GM23338 (cell line): Measurements from ENCODE around the gene TRIP10. TPM values are rescaled to one million over a fixed set of nuclear protein-coding genes. Genes with fewer than 3 reads are reported as not detected.

Experiments used
- ATAC-seq: fragments of 200-7000 bp; cut with Tn5 transposase; 3 replicates; pipeline ENCODE4 v1.9.1; 2020
- DNase-seq: peaks from one replicate; pipeline ENCODE4 v3.0.0-alpha.2; 2015; ENCODE audit warnings: low spot score
- H2AFZ ChIP-seq: fragments of 200-600 bp; sonication (generic); 2 replicates; pipeline ENCODE4 v1.8.0; 2016; ENCODE audit warnings: antibody characterized with exemption, mild to moderate bottlenecking, moderate library complexity
- H3F3A ChIP-seq: fragments of 200-600 bp; sonication (generic); replicated peaks from 2 replicates; pipeline ENCODE4 v1.8.0; 2017; ENCODE audit warnings: antibody characterized with exemption, mixed run types, low read depth
- H3K27ac ChIP-seq: fragments of 200-600 bp; sonication (generic); 2 replicates; pipeline ENCODE4 v1.6.1; 2016; ENCODE audit warnings: low read depth
- H3K27me3 ChIP-seq: fragments of 200-600 bp; sonication (generic); 2 replicates; pipeline ENCODE4 v1.8.0; 2016; ENCODE audit warnings: mild to moderate bottlenecking, mixed run types, moderate library complexity; ENCODE audit not compliant: insufficient read depth
- H3K36me3 ChIP-seq: fragments of 200-600 bp; sonication (generic); 2 replicates; pipeline ENCODE4 v1.8.0; 2016; ENCODE audit warnings: mild to moderate bottlenecking; ENCODE audit not compliant: insufficient read depth
- H3K4me1 ChIP-seq: fragments of 200-600 bp; sonication (generic); 2 replicates; pipeline ENCODE4 v1.8.0; 2016; ENCODE audit warnings: mild to moderate bottlenecking, moderate library complexity; ENCODE audit not compliant: insufficient read depth
- H3K4me2 ChIP-seq: fragments of 200-600 bp; sonication (generic); 2 replicates; pipeline ENCODE4 v1.7.1; 2017; ENCODE audit warnings: mixed run types
- H3K4me3 ChIP-seq: fragments of 200-600 bp; sonication (generic); 2 replicates; pipeline ENCODE4 v1.6.1; 2016; ENCODE audit warnings: mixed run types
- H3K79me2 ChIP-seq: fragments of 200-600 bp; sonication (generic); replicated peaks from 2 replicates; pipeline ENCODE4 v1.8.0; 2017; ENCODE audit warnings: mild to moderate bottlenecking; ENCODE audit not compliant: insufficient read depth
- H3K9me2 ChIP-seq: fragments of 200-600 bp; sonication (generic); 2 replicates; pipeline ENCODE4 v1.8.0; 2017; ENCODE audit not compliant: insufficient read depth
- H4K20me1 ChIP-seq: fragments of 200-600 bp; sonication (generic); replicated peaks from 2 replicates; pipeline ENCODE4 v1.8.0; 2017; ENCODE audit warnings: mild to moderate bottlenecking; ENCODE audit not compliant: insufficient read depth
- H3K27ac Mint-ChIP-seq: 2 replicates; pipeline ENCODE4 v1.8.0; 2020; ENCODE audit warnings: inconsistent platforms, mild to moderate bottlenecking, moderate library complexity, mixed read lengths
- H3K27me3 Mint-ChIP-seq: 3 replicates; pipeline ENCODE4 v1.8.0; 2022; ENCODE audit warnings: low read depth, mild to moderate bottlenecking, moderate library complexity, mixed read lengths, inconsistent platforms; ENCODE audit not compliant: insufficient read depth, poor library complexity
- H3K36me3 Mint-ChIP-seq: 3 replicates; pipeline ENCODE4 v1.8.0; 2021; ENCODE audit warnings: low read depth, mild to moderate bottlenecking, inconsistent platforms, moderate library complexity, mixed read lengths
- H3K4me1 Mint-ChIP-seq: 3 replicates; pipeline ENCODE4 v1.8.0; 2020; ENCODE audit warnings: mild to moderate bottlenecking, inconsistent platforms, mixed read lengths
- H3K4me3 Mint-ChIP-seq: 3 replicates; pipeline ENCODE4 v1.8.0; 2021; ENCODE audit warnings: moderate library complexity, mild to moderate bottlenecking, inconsistent platforms, mixed read lengths
- H3K9me3 Mint-ChIP-seq: 3 replicates; pipeline ENCODE4 v1.8.0; 2020; ENCODE audit warnings: moderate library complexity, mild to moderate bottlenecking, inconsistent platforms, mixed read lengths
- CREB1 ChIP-seq: fragments of 250-450 bp; sonication (Bioruptor Pico); IDR thresholded peaks from 2 replicates; pipeline ENCODE4 v1.5.0; 2020; ENCODE audit warnings: low read depth, mild to moderate bottlenecking, moderate library complexity
- EZH2 ChIP-seq: fragments of 200-600 bp; sonication (generic); IDR thresholded peaks from one replicate; pipeline ENCODE4 v1.8.0; 2017; ENCODE audit warnings: antibody characterized with exemption, mild to moderate bottlenecking, low read depth; ENCODE audit not compliant: unreplicated experiment
- EZH2phosphoT487 ChIP-seq: fragments of 200-600 bp; sonication (generic); IDR thresholded peaks from one replicate; pipeline ENCODE4 v1.8.1; 2018; ENCODE audit warnings: antibody characterized with exemption; ENCODE audit not compliant: unreplicated experiment
- JUNB ChIP-seq: IDR thresholded peaks from one replicate; pipeline ENCODE4 v1.6.1; 2016; ENCODE audit warnings: antibody characterized with exemption; ENCODE audit not compliant: unreplicated experiment
- NANOG ChIP-seq: IDR thresholded peaks from 2 replicates; pipeline ENCODE4 v1.6.1; 2016; ENCODE audit warnings: antibody characterized with exemption, borderline replicate concordance
- POLR2AphosphoS5 ChIP-seq: IDR thresholded peaks from 2 replicates; pipeline ENCODE4 v1.6.1; 2016; ENCODE audit warnings: antibody characterized with exemption, low read depth
- STAT1 ChIP-seq: IDR thresholded peaks from one replicate; pipeline ENCODE4 v1.6.1; 2016; ENCODE audit warnings: antibody characterized with exemption; ENCODE audit not compliant: unreplicated experiment
- ZNF331 ChIP-seq: fragments of 250-450 bp; sonication (Bioruptor Pico); IDR thresholded peaks from 2 replicates; pipeline ENCODE4 v1.5.0; 2020; ENCODE audit warnings: low read depth, mild to moderate bottlenecking, moderate library complexity
- polyA plus RNA-seq: library from polyadenylated mRNA; unstranded; fragments of >200 nt; fragmentation: Nextera tagmentation; extraction: Ambion mirVana; gene quantifications from 2 replicates; pipeline ENCODE4 v1.2.1, GENCODE V29; 2016
- total RNA-seq: library from RNA; depleted of rRNA; stranded (reverse); fragments of >200 nt; shearing (Covaris generic); gene quantifications from 2 replicates; pipeline ENCODE4 v1.2.3, GENCODE V29; 2014
- TF ChIP-seq, protein P1 (sequence below): IDR thresholded peaks from one replicate; pipeline ENCODE4 v1.6.1; 2018; ENCODE audit warnings: antibody characterized with exemption; ENCODE audit not compliant: unreplicated experiment
- TF ChIP-seq, protein P2 (sequence below): fragments of 250-450 bp; sonication (Bioruptor Pico); IDR thresholded peaks from 2 replicates; pipeline ENCODE4 v1.5.0; 2020; ENCODE audit warnings: mild to moderate bottlenecking, moderate library complexity
- TF ChIP-seq, protein P3 (sequence below), 2 experiments: fragments of 200-600 bp in 1 of 2; sonication (generic) in 1 of 2; conservative IDR thresholded peaks; 2 replicates each; pipeline versions ENCODE4 v1.5.1 to v1.6.1; 2016 to 2017; ENCODE audit warnings: antibody characterized with exemption in 2 of 2, low read depth in 2 of 2, mild to moderate bottlenecking in 2 of 2, moderate library complexity in 1 of 2

The TRIP10 gene
- total and polyA plus RNA-seq, 2 experiments from 2014 or later, result 56.8 to 68.5 TPM

DNA sequence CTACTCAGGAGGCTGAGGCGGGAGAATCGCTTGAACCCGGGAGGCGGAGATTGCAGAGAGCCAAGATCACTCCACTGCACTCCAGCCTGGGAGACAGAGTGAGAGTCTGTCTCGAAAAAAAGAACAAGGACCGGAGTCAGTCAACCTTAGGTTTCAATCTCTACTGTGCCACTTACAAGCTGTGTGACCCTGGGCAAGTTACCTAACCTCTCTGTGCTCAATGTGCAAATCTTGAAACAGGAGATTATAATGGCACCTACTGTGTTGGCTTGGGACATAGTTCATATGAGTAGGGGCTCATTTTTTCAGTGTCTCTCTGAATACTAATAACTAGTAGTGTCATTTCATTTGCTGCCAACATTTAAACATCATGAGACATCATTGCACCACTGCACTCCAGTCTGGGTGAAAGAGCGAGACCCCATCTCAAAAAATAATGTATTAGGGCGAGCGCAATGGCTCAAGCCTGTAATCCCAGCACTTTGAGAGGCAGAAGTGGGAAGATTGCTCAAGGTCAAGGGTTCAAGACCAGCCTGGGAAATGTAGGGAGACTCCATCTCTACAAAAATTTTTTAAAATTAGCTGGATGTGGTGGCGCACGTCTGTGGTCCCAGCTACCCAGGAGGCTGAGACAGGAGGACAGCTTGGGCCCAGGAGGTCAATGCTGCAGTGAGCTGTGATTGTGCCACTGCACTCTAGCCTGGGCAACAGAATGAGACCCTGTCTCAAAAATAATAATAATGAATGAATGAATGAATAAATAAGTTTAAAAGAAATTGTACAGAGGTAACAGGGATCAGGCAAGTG, 24.5 kb upstream of the TRIP10 start:
- Histone ChIP-seq H3K36me3 (no peaks in the 10 kb centered on the region), H3K4me2 (no peak overlapping the region), H3K79me2 (no peaks in the 10 kb centered on the region), H3K9me2 (no peaks in the 10 kb centered on the region), H3K4me3 (no peak overlapping the region), H3K4me1 (peaks cover 2% of the 10 kb centered on the region; the same call in 1 of the 2 replicates), H3K27ac (no peak overlapping the region), H3K27me3 (peaks cover 15% of the 10 kb centered on the region), H4K20me1 (no peaks in the 10 kb centered on the region), H2AFZ (no peak overlapping the region), H3F3A (peaks cover 8% of the 10 kb centered on the region)
- DNase-seq (no peak), ATAC-seq (no peak)
- Mint-ChIP-seq H3K9me3 (peaks cover 88% of the 10 kb centered on the region), H3K36me3 (peaks cover 40% of the 10 kb centered on the region), H3K27ac (no peak overlapping the region), H3K27me3 (peaks cover 26% of the 10 kb centered on the region), H3K4me1 (no peaks in the 10 kb centered on the region; the same call in 2 of the 3 replicates), H3K4me3 (no peak overlapping the region)
- TF ChIP-seq, protein P1, sequence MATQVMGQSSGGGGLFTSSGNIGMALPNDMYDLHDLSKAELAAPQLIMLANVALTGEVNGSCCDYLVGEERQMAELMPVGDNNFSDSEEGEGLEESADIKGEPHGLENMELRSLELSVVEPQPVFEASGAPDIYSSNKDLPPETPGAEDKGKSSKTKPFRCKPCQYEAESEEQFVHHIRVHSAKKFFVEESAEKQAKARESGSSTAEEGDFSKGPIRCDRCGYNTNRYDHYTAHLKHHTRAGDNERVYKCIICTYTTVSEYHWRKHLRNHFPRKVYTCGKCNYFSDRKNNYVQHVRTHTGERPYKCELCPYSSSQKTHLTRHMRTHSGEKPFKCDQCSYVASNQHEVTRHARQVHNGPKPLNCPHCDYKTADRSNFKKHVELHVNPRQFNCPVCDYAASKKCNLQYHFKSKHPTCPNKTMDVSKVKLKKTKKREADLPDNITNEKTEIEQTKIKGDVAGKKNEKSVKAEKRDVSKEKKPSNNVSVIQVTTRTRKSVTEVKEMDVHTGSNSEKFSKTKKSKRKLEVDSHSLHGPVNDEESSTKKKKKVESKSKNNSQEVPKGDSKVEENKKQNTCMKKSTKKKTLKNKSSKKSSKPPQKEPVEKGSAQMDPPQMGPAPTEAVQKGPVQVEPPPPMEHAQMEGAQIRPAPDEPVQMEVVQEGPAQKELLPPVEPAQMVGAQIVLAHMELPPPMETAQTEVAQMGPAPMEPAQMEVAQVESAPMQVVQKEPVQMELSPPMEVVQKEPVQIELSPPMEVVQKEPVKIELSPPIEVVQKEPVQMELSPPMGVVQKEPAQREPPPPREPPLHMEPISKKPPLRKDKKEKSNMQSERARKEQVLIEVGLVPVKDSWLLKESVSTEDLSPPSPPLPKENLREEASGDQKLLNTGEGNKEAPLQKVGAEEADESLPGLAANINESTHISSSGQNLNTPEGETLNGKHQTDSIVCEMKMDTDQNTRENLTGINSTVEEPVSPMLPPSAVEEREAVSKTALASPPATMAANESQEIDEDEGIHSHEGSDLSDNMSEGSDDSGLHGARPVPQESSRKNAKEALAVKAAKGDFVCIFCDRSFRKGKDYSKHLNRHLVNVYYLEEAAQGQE, result no peak
- TF ChIP-seq NANOG (no peak), ZNF331 (CRISPR knock-in tag) (no peak), POLR2AphosphoS5 (no peak), JUNB (no peak), STAT1 (no peak), EZH2phosphoT487 (no peak), CREB1 (CRISPR knock-in tag) (no peak), EZH2 (no peak)
- TF ChIP-seq, protein P2, sequence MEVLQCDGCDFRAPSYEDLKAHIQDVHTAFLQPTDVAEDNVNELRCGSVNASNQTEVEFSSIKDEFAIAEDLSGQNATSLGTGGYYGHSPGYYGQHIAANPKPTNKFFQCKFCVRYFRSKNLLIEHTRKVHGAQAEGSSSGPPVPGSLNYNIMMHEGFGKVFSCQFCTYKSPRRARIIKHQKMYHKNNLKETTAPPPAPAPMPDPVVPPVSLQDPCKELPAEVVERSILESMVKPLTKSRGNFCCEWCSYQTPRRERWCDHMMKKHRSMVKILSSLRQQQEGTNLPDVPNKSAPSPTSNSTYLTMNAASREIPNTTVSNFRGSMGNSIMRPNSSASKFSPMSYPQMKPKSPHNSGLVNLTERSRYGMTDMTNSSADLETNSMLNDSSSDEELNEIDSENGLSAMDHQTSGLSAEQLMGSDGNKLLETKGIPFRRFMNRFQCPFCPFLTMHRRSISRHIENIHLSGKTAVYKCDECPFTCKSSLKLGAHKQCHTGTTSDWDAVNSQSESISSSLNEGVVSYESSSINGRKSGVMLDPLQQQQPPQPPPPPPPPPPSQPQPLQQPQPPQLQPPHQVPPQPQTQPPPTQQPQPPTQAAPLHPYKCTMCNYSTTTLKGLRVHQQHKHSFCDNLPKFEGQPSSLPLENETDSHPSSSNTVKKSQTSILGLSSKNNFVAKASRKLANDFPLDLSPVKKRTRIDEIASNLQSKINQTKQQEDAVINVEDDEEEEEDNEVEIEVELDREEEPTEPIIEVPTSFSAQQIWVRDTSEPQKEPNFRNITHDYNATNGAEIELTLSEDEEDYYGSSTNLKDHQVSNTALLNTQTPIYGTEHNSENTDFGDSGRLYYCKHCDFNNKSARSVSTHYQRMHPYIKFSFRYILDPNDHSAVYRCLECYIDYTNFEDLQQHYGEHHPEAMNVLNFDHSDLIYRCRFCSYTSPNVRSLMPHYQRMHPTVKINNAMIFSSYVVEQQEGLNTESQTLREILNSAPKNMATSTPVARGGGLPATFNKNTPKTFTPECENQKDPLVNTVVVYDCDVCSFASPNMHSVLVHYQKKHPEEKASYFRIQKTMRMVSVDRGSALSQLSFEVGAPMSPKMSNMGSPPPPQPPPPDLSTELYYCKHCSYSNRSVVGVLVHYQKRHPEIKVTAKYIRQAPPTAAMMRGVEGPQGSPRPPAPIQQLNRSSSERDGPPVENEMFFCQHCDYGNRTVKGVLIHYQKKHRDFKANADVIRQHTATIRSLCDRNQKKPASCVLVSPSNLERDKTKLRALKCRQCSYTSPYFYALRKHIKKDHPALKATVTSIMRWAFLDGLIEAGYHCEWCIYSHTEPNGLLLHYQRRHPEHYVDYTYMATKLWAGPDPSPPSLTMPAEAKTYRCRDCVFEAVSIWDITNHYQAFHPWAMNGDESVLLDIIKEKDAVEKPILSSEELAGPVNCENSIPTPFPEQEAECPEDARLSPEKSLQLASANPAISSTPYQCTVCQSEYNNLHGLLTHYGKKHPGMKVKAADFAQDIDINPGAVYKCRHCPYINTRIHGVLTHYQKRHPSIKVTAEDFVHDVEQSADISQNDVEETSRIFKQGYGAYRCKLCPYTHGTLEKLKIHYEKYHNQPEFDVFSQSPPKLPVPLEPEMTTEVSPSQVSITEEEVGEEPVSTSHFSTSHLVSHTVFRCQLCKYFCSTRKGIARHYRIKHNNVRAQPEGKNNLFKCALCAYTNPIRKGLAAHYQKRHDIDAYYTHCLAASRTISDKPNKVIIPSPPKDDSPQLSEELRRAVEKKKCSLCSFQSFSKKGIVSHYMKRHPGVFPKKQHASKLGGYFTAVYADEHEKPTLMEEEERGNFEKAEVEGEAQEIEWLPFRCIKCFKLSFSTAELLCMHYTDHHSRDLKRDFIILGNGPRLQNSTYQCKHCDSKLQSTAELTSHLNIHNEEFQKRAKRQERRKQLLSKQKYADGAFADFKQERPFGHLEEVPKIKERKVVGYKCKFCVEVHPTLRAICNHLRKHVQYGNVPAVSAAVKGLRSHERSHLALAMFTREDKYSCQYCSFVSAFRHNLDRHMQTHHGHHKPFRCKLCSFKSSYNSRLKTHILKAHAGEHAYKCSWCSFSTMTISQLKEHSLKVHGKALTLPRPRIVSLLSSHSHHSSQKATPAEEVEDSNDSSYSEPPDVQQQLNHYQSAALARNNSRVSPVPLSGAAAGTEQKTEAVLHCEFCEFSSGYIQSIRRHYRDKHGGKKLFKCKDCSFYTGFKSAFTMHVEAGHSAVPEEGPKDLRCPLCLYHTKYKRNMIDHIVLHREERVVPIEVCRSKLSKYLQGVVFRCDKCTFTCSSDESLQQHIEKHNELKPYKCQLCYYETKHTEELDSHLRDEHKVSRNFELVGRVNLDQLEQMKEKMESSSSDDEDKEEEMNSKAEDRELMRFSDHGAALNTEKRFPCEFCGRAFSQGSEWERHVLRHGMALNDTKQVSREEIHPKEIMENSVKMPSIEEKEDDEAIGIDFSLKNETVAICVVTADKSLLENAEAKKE (CRISPR knock-in tag), result no peak
- TF ChIP-seq, protein P3, sequence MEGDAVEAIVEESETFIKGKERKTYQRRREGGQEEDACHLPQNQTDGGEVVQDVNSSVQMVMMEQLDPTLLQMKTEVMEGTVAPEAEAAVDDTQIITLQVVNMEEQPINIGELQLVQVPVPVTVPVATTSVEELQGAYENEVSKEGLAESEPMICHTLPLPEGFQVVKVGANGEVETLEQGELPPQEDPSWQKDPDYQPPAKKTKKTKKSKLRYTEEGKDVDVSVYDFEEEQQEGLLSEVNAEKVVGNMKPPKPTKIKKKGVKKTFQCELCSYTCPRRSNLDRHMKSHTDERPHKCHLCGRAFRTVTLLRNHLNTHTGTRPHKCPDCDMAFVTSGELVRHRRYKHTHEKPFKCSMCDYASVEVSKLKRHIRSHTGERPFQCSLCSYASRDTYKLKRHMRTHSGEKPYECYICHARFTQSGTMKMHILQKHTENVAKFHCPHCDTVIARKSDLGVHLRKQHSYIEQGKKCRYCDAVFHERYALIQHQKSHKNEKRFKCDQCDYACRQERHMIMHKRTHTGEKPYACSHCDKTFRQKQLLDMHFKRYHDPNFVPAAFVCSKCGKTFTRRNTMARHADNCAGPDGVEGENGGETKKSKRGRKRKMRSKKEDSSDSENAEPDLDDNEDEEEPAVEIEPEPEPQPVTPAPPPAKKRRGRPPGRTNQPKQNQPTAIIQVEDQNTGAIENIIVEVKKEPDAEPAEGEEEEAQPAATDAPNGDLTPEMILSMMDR (conservative IDR thresholded peaks at IDR 0.05; ENCODE audit: low read depth in 2 of 2), result no peak
